Activated CD4-positive, alpha-beta T cell treated with anti-CD3 and anti-CD28 coated beads, Interleukin-2, Interleukin-4, amounts not matched to agents 100 ng/mL and 50 ng/mL, durations not matched to agents 16 hours and 8 hours (primary cell): ENCODE data around the gene CDH13.

Source experiments
- DNase-seq: peaks from one replicate; pipeline ENCODE4 v3.0.0-alpha.2; 2020; ENCODE audit warnings: low spot score

CDH13 gene

GRCh38 chr16:82699260-82699659, 72.5 kb downstream of the CDH13 start:
- no peak for DNase-seq

GRCh38 chr16:82699711-82700495, 73.1 kb downstream of the CDH13 start:
- no peak for DNase-seq

- peak; percentile 47 for DNase-seq
Measured at GRCh38 chr16:82700541-82701235, 73.9 kb downstream of the CDH13 start.

GRCh38 chr16:82701442-82701955, 74.7 kb downstream of the CDH13 start:
- DNase-seq: no peak

GRCh38 chr16:82703161-82703560, 76.4 kb downstream of the CDH13 start:
- DNase-seq: no peak

- no peak for DNase-seq
Measured at GRCh38 chr16:82703871-82704768, 77.4 kb downstream of the CDH13 start.

GRCh38 chr16:82709987-82710386, 83.2 kb downstream of the CDH13 start:
- no peak for DNase-seq

- no peak for DNase-seq
Measured at GRCh38 chr16:82713778-82714177, 87.0 kb downstream of the CDH13 start.

- DNase-seq: no peak
Measured at GRCh38 chr16:82715160-82715559, 88.4 kb downstream of the CDH13 start.

- DNase-seq: no peak
Measured at GRCh38 chr16:82715833-82716232, 89.1 kb downstream of the CDH13 start.

- no peak for DNase-seq
Measured at GRCh38 chr16:82716361-82716855, 89.6 kb downstream of the CDH13 start.

- no peak for DNase-seq
Measured at GRCh38 chr16:82720414-82720813, 93.6 kb downstream of the CDH13 start.

- DNase-seq: no peak
Measured at GRCh38 chr16:82726306-82726705, 99.5 kb downstream of the CDH13 start.

GRCh38 chr16:82728901-82729300, 102.1 kb downstream of the CDH13 start:
- DNase-seq: peak; percentile 19

GRCh38 chr16:82730901-82731300, 104.1 kb downstream of the CDH13 start:
- DNase-seq: no peak

GRCh38 chr16:82732461-82732860, 105.7 kb downstream of the CDH13 start:
- DNase-seq: no peak

- DNase-seq: peak; percentile 26
Measured at GRCh38 chr16:82735186-82735585, 108.4 kb downstream of the CDH13 start.

GRCh38 chr16:82735673-82736091, 108.9 kb downstream of the CDH13 start:
- no peak for DNase-seq

GRCh38 chr16:82736224-82736623, 109.5 kb downstream of the CDH13 start:
- no peak for DNase-seq

GRCh38 chr16:82738699-82739098, 111.9 kb downstream of the CDH13 start:
- DNase-seq: no peak

GRCh38 chr16:82741073-82741615, 114.4 kb downstream of the CDH13 start:
- no peak for DNase-seq

GRCh38 chr16:82744958-82745357, 118.2 kb downstream of the CDH13 start:
- DNase-seq: no peak
